CD14-positive monocyte (primary cell): ENCODE data around the gene MKRN3. TPM values are rescaled to one million over a fixed set of nuclear protein-coding genes. Genes with fewer than 3 reads are reported as not detected.

Experiments used
- DNase-seq, 3 donors: peaks; one replicate each; pipeline ENCODE4 v3.0.0-alpha.2; 2011 to 2022
- H2AFZ ChIP-seq: 2 replicates; pipeline ENCODE4 v1.6.0; 2012; ENCODE audit warnings: mild to moderate bottlenecking, low read depth, low read length, inconsistent platforms; ENCODE audit not compliant: insufficient read depth, poor library complexity, severe bottlenecking
- H3K27ac ChIP-seq, 2 donors: 1 replicate in 1 of 2; 2 replicates in 1 of 2; pipeline ENCODE4 v1.5.1; 2012 to 2013; ENCODE audit warnings: low read length in 2 of 2, control low read depth in 1 of 2, inconsistent platforms in 1 of 2, low read depth in 1 of 2, mild to moderate bottlenecking in 1 of 2
- H3K27me3 ChIP-seq, 2 donors: one replicate each; pipeline versions ENCODE4 v1.6.0 to v1.6.1; 2011 to 2013; ENCODE audit warnings: low read length in 2 of 2; ENCODE audit not compliant: control insufficient read depth in 2 of 2, insufficient read depth in 2 of 2
- H3K36me3 ChIP-seq, 2 donors: replicated peaks in 1 of 2; 1 replicate in 1 of 2; 2 replicates in 1 of 2; pipeline versions ENCODE4 v1.5.1 to v1.6.1; 2012 to 2013; ENCODE audit warnings: low read length in 2 of 2, control low read depth in 1 of 2, inconsistent platforms in 1 of 2, mild to moderate bottlenecking in 1 of 2; ENCODE audit not compliant: insufficient read depth in 2 of 2, control insufficient read depth in 1 of 2
- H3K4me1 ChIP-seq, 2 donors: 1 replicate in 1 of 2; 2 replicates in 1 of 2; pipeline versions ENCODE4 v1.5.1 to v1.6.1; 2012 to 2013; ENCODE audit warnings: low read length in 2 of 2, control low read depth in 1 of 2, inconsistent platforms in 1 of 2, mild to moderate bottlenecking in 1 of 2, moderate library complexity in 1 of 2; ENCODE audit not compliant: insufficient read depth in 2 of 2, control insufficient read depth in 1 of 2
- H3K4me2 ChIP-seq: replicated peaks from 2 replicates; pipeline ENCODE3; 2012; ENCODE audit warnings: low read length, moderate library complexity, mild to moderate bottlenecking; ENCODE audit not compliant: poor library complexity, severe bottlenecking; ENCODE audit errors: extremely low read depth
- H3K4me3 ChIP-seq, 3 experiments: fragments of 200-600 bp in 1 of 3; sonication (generic) in 1 of 3; replicated peaks in 1 of 3; 1 replicate in 2 of 3; 2 replicates in 1 of 3; pipeline ENCODE4 v1.5.1; 2011 to 2013; ENCODE audit warnings: low read length in 3 of 3, mild to moderate bottlenecking in 3 of 3, control low read depth in 2 of 3, low read depth in 2 of 3, inconsistent platforms in 1 of 3, moderate library complexity in 1 of 3
- H3K79me2 ChIP-seq: 2 replicates; pipeline ENCODE4 v1.6.0; 2012; ENCODE audit warnings: mild to moderate bottlenecking, control low read depth, inconsistent platforms, low read length, moderate library complexity; ENCODE audit not compliant: insufficient read depth
- H3K9ac ChIP-seq: 2 replicates; pipeline ENCODE4 v1.6.0; 2017; ENCODE audit warnings: low read length, mild to moderate bottlenecking; ENCODE audit not compliant: insufficient read depth, poor library complexity, severe bottlenecking
- H3K9me3 ChIP-seq, 2 donors: replicated peaks in 1 of 2; 1 replicate in 1 of 2; 2 replicates in 1 of 2; pipeline versions ENCODE4 v1.5.1 to v1.6.1; 2012 to 2013; ENCODE audit warnings: low read length in 2 of 2, control low read depth in 1 of 2; ENCODE audit not compliant: control insufficient read depth in 1 of 2, insufficient read depth in 1 of 2
- H4K20me1 ChIP-seq: 2 replicates; pipeline ENCODE4 v1.6.0; 2012; ENCODE audit warnings: mild to moderate bottlenecking, low read length, control low read depth, moderate library complexity; ENCODE audit not compliant: insufficient read depth
- H3K27ac Mint-ChIP-seq, 7 donors: one replicate each; pipeline ENCODE4 v1.8.0; 2020; ENCODE audit warnings: mild to moderate bottlenecking in 7 of 7, mixed read lengths in 7 of 7, moderate library complexity in 6 of 7, inconsistent platforms in 2 of 7
- H3K27me3 Mint-ChIP-seq, 3 donors: one replicate each; pipeline ENCODE4 v1.8.0; 2021 to 2022; ENCODE audit warnings: low read depth in 3 of 3, mild to moderate bottlenecking in 3 of 3, mixed read lengths in 3 of 3, moderate library complexity in 3 of 3, inconsistent platforms in 1 of 3
- H3K36me3 Mint-ChIP-seq, 2 donors: one replicate each; pipeline ENCODE4 v1.8.0; 2020; ENCODE audit warnings: mixed read lengths in 2 of 2, inconsistent platforms in 1 of 2, mild to moderate bottlenecking in 1 of 2
- H3K4me1 Mint-ChIP-seq: one replicate; pipeline ENCODE4 v1.8.0; 2020; ENCODE audit warnings: mild to moderate bottlenecking, mixed read lengths
- H3K4me3 Mint-ChIP-seq, 2 donors: one replicate each; pipeline ENCODE4 v1.8.0; 2020; ENCODE audit warnings: mild to moderate bottlenecking in 2 of 2, mixed read lengths in 2 of 2, moderate library complexity in 1 of 2
- H3K9me3 Mint-ChIP-seq, 7 donors: one replicate each; pipeline ENCODE4 v1.8.0; 2020 to 2022; ENCODE audit warnings: mixed read lengths in 7 of 7, mild to moderate bottlenecking in 6 of 7, moderate library complexity in 6 of 7, inconsistent platforms in 2 of 7
- WGBS: methylation state at CpG from one replicate; pipeline ENCODE4 v1.1.5; 2013; ENCODE audit warnings: missing lambda C conversion rate; ENCODE audit not compliant: insufficient coverage; 5-methylcytosine and 5-hydroxymethylcytosine counted together
- intact Hi-C, 2 donors: fragments of 100-400 bp; cut with micrococcal nuclease; formaldehyde crosslinking; loops; one replicate each; pipeline versions ENCODE4 v1.15.0 to v1.15.1; 2023
- polyA plus RNA-seq, 3 donors: library from polyadenylated mRNA; depleted of rRNA in 1 of 3; unstranded in 2 of 3; stranded (reverse) in 1 of 3; fragments of 300-500 nt in 2 of 3; fragments of >200 nt in 1 of 3; fragmentation: Illumina TruSeq in 2 of 3; gene quantifications; 1 replicate in 2 of 3; 2 replicates in 1 of 3; pipeline ENCODE4 v1.2.3, GENCODE V29; 2012 to 2021
- TF ChIP-seq, protein P1 (sequence below): fragments of 200-600 bp; IDR thresholded peaks from one replicate; pipeline ENCODE4 v1.8.0; 2022; ENCODE audit warnings: antibody characterized with exemption, mild to moderate bottlenecking

Gene MKRN3
- polyA plus RNA-seq, 3 donors: 0.33 TPM; not detected in 2

DNA sequence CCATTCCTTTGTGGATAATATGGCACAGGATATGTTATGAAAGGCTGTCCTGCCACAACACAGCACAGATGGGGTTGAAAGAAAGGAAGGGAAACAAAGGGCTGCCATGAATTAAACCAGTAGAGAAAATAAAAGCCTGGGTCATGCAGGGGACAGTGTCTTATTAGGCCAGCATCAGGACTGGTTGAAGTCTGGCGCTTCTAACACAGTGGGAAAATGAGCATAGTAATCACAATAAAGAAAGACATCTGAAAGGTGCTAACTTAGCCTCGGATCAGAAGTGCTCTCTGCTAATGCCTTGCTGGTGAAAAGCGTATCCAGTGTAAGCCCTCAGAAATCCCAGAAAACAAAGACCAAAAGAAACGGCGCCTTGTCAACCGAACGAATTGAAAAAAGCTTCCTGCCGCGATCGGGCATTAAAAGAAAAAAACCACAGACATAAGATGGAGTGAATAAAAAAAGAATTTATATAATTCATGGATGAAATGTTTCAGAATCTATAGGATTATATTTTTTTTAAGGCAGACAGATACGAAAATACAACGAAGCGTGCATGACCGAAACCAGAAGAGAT lies 566 bp upstream of the MKRN3 start:
- no peaks in the 10 kb centered on the region for H3K36me3 Mint-ChIP-seq
- peaks cover 0 to 14% (median 2%) of the 10 kb centered on the region in 7 donors for H3K9me3 Mint-ChIP-seq
- H3K27me3 Mint-ChIP-seq: peaks cover 0 to 4% (median 3%) of the 10 kb centered on the region in 3 donors
- H3K4me1 Mint-ChIP-seq: no peaks in the 10 kb centered on the region
- Histone ChIP-seq H3K36me3 (no peaks in the 10 kb centered on the region), H3K9me3 (peaks cover 7 to 13% of the 10 kb centered on the region in 2 donors), H3K4me2 (no peak overlapping the region), H3K4me3 (peak overlapping the region in 1 of 3 experiments; percentile 51), H3K79me2 (no peaks in the 10 kb centered on the region), H2AFZ (no peak overlapping the region), H3K4me1 (no peaks in the 10 kb centered on the region), H4K20me1 (no peaks in the 10 kb centered on the region), H3K27ac (no peak overlapping the region), H3K9ac (no peak overlapping the region), H3K27me3 (peaks cover 0 to 4% of the 10 kb centered on the region in 2 donors)
- H3K4me3 Mint-ChIP-seq: peak overlapping the region in 1 of 2 donors; percentile 73
- DNase-seq: no peak
- TF ChIP-seq, protein P1, sequence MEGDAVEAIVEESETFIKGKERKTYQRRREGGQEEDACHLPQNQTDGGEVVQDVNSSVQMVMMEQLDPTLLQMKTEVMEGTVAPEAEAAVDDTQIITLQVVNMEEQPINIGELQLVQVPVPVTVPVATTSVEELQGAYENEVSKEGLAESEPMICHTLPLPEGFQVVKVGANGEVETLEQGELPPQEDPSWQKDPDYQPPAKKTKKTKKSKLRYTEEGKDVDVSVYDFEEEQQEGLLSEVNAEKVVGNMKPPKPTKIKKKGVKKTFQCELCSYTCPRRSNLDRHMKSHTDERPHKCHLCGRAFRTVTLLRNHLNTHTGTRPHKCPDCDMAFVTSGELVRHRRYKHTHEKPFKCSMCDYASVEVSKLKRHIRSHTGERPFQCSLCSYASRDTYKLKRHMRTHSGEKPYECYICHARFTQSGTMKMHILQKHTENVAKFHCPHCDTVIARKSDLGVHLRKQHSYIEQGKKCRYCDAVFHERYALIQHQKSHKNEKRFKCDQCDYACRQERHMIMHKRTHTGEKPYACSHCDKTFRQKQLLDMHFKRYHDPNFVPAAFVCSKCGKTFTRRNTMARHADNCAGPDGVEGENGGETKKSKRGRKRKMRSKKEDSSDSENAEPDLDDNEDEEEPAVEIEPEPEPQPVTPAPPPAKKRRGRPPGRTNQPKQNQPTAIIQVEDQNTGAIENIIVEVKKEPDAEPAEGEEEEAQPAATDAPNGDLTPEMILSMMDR: no peak
- intact Hi-C loops: no loop called here
- no peak overlapping the region for H3K27ac Mint-ChIP-seq
- WGBS: 83% methylated on average over 7 of the region's 14 CpGs

DNA sequence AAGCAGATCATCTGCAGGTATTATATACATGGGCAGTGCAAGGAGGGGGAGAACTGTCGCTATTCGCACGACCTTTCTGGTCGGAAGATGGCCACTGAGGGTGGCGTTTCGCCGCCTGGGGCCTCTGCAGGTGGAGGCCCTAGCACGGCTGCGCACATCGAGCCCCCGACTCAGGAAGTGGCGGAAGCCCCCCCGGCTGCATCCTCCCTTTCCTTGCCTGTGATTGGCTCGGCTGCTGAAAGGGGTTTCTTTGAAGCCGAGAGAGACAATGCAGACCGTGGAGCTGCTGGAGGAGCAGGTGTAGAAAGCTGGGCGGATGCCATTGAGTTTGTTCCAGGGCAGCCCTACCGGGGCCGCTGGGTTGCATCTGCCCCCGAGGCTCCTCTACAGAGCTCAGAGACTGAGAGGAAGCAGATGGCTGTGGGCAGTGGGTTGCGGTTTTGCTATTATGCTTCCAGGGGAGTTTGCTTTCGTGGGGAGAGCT lies 639 bp downstream of the MKRN3 start:
- Histone ChIP-seq H3K4me1 (no peaks in the 10 kb centered on the region), H3K9ac (no peak overlapping the region), H3K27ac (no peak overlapping the region), H3K27me3 (peaks cover 0 to 4% of the 10 kb centered on the region in 2 donors), H4K20me1 (no peaks in the 10 kb centered on the region), H3K4me3 (peak overlapping the region in 1 of 3 experiments; percentile 51), H3K36me3 (no peaks in the 10 kb centered on the region), H3K79me2 (no peaks in the 10 kb centered on the region), H3K9me3 (peaks cover 7 to 13% of the 10 kb centered on the region in 2 donors), H3K4me2 (no peak overlapping the region), H2AFZ (no peak overlapping the region)
- intact Hi-C loops: no loop called here
- peak overlapping the region in 1 of 2 donors; percentile 53 for H3K4me3 Mint-ChIP-seq
- H3K4me1 Mint-ChIP-seq: no peaks in the 10 kb centered on the region
- peaks cover 0 to 14% (median 2%) of the 10 kb centered on the region in 7 donors for H3K9me3 Mint-ChIP-seq
- no peaks in the 10 kb centered on the region for H3K36me3 Mint-ChIP-seq
- peaks cover 0 to 4% (median 2%) of the 10 kb centered on the region in 3 donors for H3K27me3 Mint-ChIP-seq
- H3K27ac Mint-ChIP-seq: no peak overlapping the region
- 83% methylated on average over 19 of the region's 22 CpGs for WGBS
- TF ChIP-seq, protein P1: no peak
- DNase-seq: no peak
